NCI-H524 (cell line): ENCODE measurements around the gene USP50.
"Not testable (repeated sequence)": the region's sequence is repeated elsewhere in the genome, so short reads cannot be mapped to it uniquely, and the experiment has no call there.

Experiments used
- DNase-seq, 2 experiments: peaks; one replicate each; lab custom pipeline; 2025; lab: John Stamatoyannopoulos, UW

USP50 gene

GRCh38 chr15:50503144-50503543, 43.3 kb downstream of the USP50 start:
- DNase-seq: no peak

- no peak for DNase-seq
Measured at GRCh38 chr15:50501815-50502214, 44.7 kb downstream of the USP50 start.

GRCh38 chr15:50500352-50500751, 46.1 kb downstream of the USP50 start:
- DNase-seq: no peak

GRCh38 chr15:50496692-50497091, 49.8 kb downstream of the USP50 start:
- no peak for DNase-seq

- DNase-seq: not testable (repeated sequence)
Measured at GRCh38 chr15:50494547-50494946, 51.9 kb downstream of the USP50 start.

- no peak for DNase-seq
Measured at GRCh38 chr15:50493625-50494024, 52.8 kb downstream of the USP50 start.

GRCh38 chr15:50487287-50487686, 59.2 kb downstream of the USP50 start:
- DNase-seq: no peak

GRCh38 chr15:50485389-50485788, 61.1 kb downstream of the USP50 start:
- DNase-seq: no peak

- DNase-seq: no peak
Measured at GRCh38 chr15:50484781-50485180, 61.7 kb downstream of the USP50 start.

- no peak for DNase-seq
Measured at GRCh38 chr15:50476143-50476542, 70.3 kb downstream of the USP50 start.

GRCh38 chr15:50471072-50471471, 75.4 kb downstream of the USP50 start:
- no peak for DNase-seq

- no peak for DNase-seq
Measured at GRCh38 chr15:50463423-50464358, 82.8 kb downstream of the USP50 start.

- DNase-seq: no peak
Measured at GRCh38 chr15:50458348-50459112, 87.9 kb downstream of the USP50 start.

- peak in 1 of 2 experiments; percentile 29 for DNase-seq
Measured at GRCh38 chr15:50452927-50453326, 93.5 kb downstream of the USP50 start.
